PFSK-1 (cell line): Measurements from ENCODE around the gene TBX19.

Source experiments
- POLR2AphosphoS5 ChIP-seq: IDR thresholded peaks from 2 replicates; pipeline ENCODE4 v1.6.1; 2012; ENCODE audit warnings: low read depth, mild to moderate bottlenecking, control low read depth, low read length, moderate library complexity
- REST ChIP-seq, 2 experiments: IDR thresholded peaks; 2 replicates each; pipeline versions ENCODE4 v1.6.1 to v1.8.0; 2011 to 2012; ENCODE audit warnings: low read depth in 2 of 2, low read length in 2 of 2, control low read depth in 1 of 2, inconsistent platforms in 1 of 2, mild to moderate bottlenecking in 1 of 2, moderate library complexity in 1 of 2; ENCODE audit not compliant: insufficient read depth in 1 of 2
- SIN3A ChIP-seq: IDR thresholded peaks from 2 replicates; pipeline ENCODE4 v1.6.1; 2012; ENCODE audit warnings: mild to moderate bottlenecking, low read length, moderate library complexity, borderline replicate concordance; ENCODE audit not compliant: insufficient read depth
- TAF1 ChIP-seq: IDR thresholded peaks from 2 replicates; pipeline ENCODE4 v1.6.1; 2012; ENCODE audit warnings: low read length, control low read depth, borderline replicate concordance; ENCODE audit not compliant: insufficient read depth

DNA sequence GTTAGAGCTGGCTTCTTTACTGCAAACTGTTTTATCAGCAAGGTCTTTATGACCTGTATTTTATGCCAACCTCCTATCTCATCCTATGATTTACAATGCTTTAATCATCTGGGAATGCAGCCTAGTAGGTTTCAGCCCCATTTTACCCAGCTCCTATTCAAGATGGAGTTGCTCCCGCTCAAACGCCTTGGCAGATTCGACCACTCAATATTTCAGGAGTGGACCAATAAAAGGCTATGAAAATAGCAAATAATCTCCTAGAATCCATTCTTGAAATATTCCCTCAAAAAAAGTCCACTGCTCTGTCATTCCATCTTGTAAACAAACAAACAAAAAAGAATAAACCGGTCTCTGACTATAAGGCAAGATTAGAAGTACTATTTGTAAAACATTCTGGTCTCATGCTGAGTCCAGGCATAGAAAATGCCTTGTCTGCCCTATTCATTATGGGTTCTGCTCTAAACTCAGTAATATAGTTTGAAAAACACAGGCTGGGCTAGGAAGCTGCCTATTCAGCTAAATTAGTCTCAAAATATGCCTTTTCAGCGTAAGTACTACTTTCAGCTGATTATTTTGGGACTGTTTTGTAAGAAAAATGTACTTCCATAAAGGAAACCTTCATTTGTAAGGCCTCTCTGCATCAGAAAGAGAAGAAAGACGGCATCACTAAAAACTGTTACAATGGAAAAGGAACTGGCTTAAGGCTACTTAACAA lies 53.0 kb downstream of the TBX19 start:
- TF ChIP-seq REST (IDR thresholded peaks at IDR 0.05; ENCODE audit: insufficient read depth in 1 of 2, low read depth in 2 of 2, low read length in 2 of 2) (no peak), SIN3A (no peak), POLR2AphosphoS5 (no peak), TAF1 (no peak)
